ENCODE results near the gene ASB16. TPM values are rescaled to one million over a fixed set of nuclear protein-coding genes. Genes with fewer than 3 reads are reported as not detected.

The ASB16 gene
- total RNA-seq, 4 donors from 2014 or later = 1.4 to 2.4 (median 1.7) TPM

- H3K27me3 ChIP-seq = no peaks in the 10 kb centered on the region
- H3K36me3 ChIP-seq = peaks cover 13% of the 10 kb centered on the region in 2 donors
- no peak overlapping the region for H3K4me3 ChIP-seq (replicated peaks in 1 of 3)
- TF ChIP-seq POLR2A (IDR thresholded peaks at IDR 0.05) (no peak), CTCF (IDR thresholded peaks at IDR 0.05) (no peak)
- WGBS, 2 donors = 93 to 95% methylated on average over 4 of the region's 4 CpGs
- no peak overlapping the region for H3K27ac ChIP-seq
- H3K4me1 ChIP-seq = peaks cover 11 to 18% of the 10 kb centered on the region in 2 donors
- intact Hi-C loops (cut with DNase I) = loop anchor here (5.0 kb wide), 1 partner anchor 145 kb away; the partner anchor contains the start of gene GRN
- DNase-seq = no peak
- H3K9me3 ChIP-seq = no peaks in the 10 kb centered on the region
Measured at GRCh38 chr17:44202756-44203155, 32.3 kb downstream of the ASB16 start.

GRCh38 chr17:44203731-44204440 is 33.4 kb downstream of the ASB16 start:
- intact Hi-C loops (cut with DNase I) = loop anchor here (5.0 kb wide), 1 partner anchor 143 kb away; the partner anchor contains the start of gene GRN
- H3K36me3 ChIP-seq = peaks cover 23 to 24% of the 10 kb centered on the region in 2 donors
- peak; percentile 25 to 74 (median 52) for TF ChIP-seq CTCF (IDR thresholded peaks at IDR 0.05)
- no peak for TF ChIP-seq POLR2A (IDR thresholded peaks at IDR 0.05)
- H3K27me3 ChIP-seq = no peaks in the 10 kb centered on the region
- H3K4me3 ChIP-seq (replicated peaks in 1 of 3) = no peak overlapping the region
- no peaks in the 10 kb centered on the region for H3K9me3 ChIP-seq
- peak; percentile 46 to 50 for DNase-seq
- no peak overlapping the region for H3K27ac ChIP-seq
- peaks cover 5 to 11% of the 10 kb centered on the region in 2 donors for H3K4me1 ChIP-seq
- 53 to 58% methylated on average over 9 of the region's 9 CpGs for WGBS, 2 donors

- H3K9me3 ChIP-seq = no peaks in the 10 kb centered on the region
- H3K27me3 ChIP-seq = no peaks in the 10 kb centered on the region
- H3K4me3 ChIP-seq (replicated peaks in 1 of 3) = no peak overlapping the region
- no peak for DNase-seq
- peaks cover 5 to 11% of the 10 kb centered on the region in 2 donors for H3K4me1 ChIP-seq
- intact Hi-C loops (cut with DNase I) = loop anchor here (5.0 kb wide), 1 partner anchor 143 kb away; the partner anchor contains the start of gene GRN
- H3K36me3 ChIP-seq = peaks cover 29 to 30% of the 10 kb centered on the region in 2 donors
- H3K27ac ChIP-seq = no peak overlapping the region
- no peak for TF ChIP-seq POLR2A (IDR thresholded peaks at IDR 0.05)
- TF ChIP-seq CTCF (IDR thresholded peaks at IDR 0.05) = no peak
- 64 to 81% methylated on average over 4 to 5 of the region's 5 CpGs for WGBS, 2 donors
Measured at GRCh38 chr17:44204441-44204882, 34.0 kb downstream of the ASB16 start.

GRCh38 chr17:44205962-44206824 is 35.7 kb downstream of the ASB16 start:
- H3K27ac ChIP-seq = no peak overlapping the region
- WGBS, 2 donors = 70 to 72% methylated on average over 12 to 13 of the region's 13 CpGs
- no peak overlapping the region for H3K4me3 ChIP-seq (replicated peaks in 1 of 3)
- H3K27me3 ChIP-seq = no peaks in the 10 kb centered on the region
- H3K9me3 ChIP-seq = no peaks in the 10 kb centered on the region
- intact Hi-C loops (cut with DNase I) = no loop called here
- DNase-seq = no peak
- peaks cover 44 to 47% of the 10 kb centered on the region in 2 donors for H3K36me3 ChIP-seq
- no peak for TF ChIP-seq POLR2A (IDR thresholded peaks at IDR 0.05)
- no peak for TF ChIP-seq CTCF (IDR thresholded peaks at IDR 0.05)
- H3K4me1 ChIP-seq = peaks cover 0 to 12% of the 10 kb centered on the region in 2 donors

Data from thyroid gland (tissue), 4 donors.